Stimulated activated CD8-positive, alpha-beta memory T cell treated with anti-CD3 and anti-CD28 coated beads, Interleukin-4, amount 100 ng/mL, for 24 hours (primary cell): Measurements from ENCODE around the gene WDR75.
"Not testable (repeated sequence)": the region's sequence is repeated elsewhere in the genome, so short reads cannot be mapped to it uniquely, and the experiment has no call there.

Experiments used
- DNase-seq: peaks from one replicate; pipeline ENCODE4 v3.0.0-alpha.2; 2020; ENCODE audit warnings: low read depth

The WDR75 gene

DNA sequence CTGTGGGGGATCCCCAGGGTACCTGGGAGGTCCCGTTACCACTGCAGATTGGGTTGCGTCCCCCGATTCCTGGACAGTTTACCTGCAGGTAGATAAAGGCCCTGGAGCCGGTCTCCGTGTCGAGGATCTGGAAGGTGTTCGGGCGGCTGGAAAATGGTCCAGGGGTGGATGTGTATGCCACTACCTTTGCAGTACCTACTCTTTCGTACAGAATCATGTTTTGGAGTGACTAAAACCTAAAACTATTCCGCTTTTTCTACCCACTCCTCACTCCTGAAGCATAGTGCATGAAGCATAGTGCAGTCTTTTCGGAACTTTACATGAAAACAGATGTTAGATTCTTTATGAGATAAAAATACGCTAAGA lies 418 bp downstream of the WDR75 start:
- no peak for DNase-seq

- DNase-seq = no peak
Observed at GRCh38 chr2:189442468-189442867, 1.2 kb downstream of the WDR75 start.

GRCh38 chr2:189444322-189444721 lies 3.0 kb downstream of the WDR75 start:
- DNase-seq = no peak

DNA sequence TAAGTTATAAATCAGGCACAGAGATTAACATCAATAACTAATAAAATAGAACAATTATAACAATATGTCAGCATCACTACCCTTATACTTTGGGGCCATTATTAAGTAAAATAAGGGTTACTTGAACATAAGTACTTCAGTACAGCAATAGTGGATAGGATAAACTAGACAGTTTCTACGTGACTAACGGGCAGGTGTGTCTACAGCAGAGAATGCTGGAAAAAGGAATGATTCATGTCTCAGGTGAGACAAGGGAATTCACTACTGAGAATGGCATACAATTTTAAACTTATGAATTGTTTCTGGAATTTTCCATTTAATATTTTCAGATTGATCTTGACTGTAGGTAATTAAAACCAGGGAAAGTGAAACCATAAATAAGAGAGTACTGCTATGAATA lies 5.5 kb downstream of the WDR75 start:
- DNase-seq = no peak

GRCh38 chr2:189454009-189454408 lies 12.7 kb downstream of the WDR75 start:
- no peak for DNase-seq

GRCh38 chr2:189465076-189465475 lies 23.8 kb downstream of the WDR75 start:
- no peak for DNase-seq

GRCh38 chr2:189465478-189465877 lies 24.2 kb downstream of the WDR75 start:
- no peak for DNase-seq

DNA sequence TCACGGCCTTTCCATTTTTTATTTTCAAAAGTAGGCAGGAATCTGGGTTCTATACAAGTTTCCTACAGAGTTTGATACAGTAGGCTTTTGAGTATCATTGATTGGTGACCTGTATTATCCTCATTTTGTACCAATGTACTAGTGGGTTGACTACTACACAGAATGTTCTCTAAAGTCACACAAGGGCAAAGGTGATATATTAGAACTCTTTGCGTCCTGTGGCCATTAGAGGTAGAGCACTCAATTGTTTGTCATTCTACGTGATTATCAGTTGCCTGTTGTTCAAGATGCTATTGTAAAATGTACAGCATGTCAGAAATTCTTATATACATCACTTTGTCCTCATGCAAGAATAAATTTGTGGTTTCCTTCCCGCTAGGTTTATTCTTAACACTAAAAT lies 24.8 kb downstream of the WDR75 start:
- DNase-seq = no peak

- no peak for DNase-seq
Observed at GRCh38 chr2:189466656-189467055, 25.4 kb downstream of the WDR75 start.

GRCh38 chr2:189467160-189467559 lies 25.9 kb downstream of the WDR75 start:
- no peak for DNase-seq

DNA sequence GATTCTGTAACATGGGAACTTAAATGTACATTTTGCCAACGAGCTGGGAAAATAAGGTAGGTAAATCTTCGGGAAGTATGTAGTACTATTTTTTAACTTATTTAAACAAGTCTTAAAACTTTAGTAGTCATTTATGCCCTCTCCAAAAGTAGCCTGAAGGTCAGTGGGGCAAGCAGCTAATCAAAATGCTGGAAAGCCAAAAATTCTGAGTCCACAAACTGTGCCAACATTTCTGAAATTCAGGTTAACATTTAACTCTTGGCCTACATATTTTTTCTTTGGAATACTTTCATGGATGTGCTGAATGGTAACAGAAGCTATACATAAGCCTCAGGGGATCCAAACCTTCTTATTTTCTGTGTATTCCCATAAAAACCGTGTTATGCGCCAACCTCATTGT lies 26.3 kb downstream of the WDR75 start:
- no peak for DNase-seq

DNA sequence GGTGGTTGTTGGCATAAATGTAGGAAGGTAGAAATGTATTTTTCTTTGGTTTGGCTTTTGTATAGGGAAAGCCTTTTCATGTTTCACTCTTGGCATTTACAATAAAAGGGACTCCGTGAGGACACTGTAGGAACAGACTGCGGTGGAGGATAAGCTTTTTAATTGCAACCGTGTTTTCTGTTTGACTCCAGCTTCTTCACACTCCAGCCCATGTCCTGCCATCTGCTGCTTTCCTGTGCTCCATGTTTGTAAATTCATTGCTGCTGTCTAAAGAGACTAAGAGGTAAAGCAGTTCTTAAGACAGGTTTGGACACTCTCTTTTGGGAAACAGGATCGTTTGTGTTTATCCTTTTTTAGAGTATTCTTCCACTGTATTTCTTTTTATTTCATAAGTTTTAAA lies 33.3 kb downstream of the WDR75 start:
- no peak for DNase-seq

DNA sequence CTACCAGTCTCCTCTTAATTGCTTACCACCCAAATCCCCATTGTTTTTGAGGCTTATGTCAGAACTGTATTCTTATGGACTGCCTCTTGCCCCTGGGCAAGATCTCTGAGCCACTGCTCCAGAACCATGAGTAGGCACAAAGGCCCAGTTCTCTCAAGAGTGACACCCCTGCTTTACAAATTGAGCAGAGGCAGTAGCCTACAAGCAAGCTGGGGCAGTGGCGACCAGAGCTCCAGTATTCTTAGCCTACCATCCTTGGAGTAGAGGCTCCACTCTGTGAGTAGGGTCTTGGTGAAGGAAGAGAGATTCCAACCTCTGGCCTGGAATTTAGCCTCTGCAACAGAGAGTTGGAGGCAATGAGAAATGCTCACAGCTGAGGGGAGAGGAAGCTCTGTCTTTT lies 36.5 kb downstream of the WDR75 start:
- DNase-seq = no peak

- not testable (repeated sequence) for DNase-seq
Observed at GRCh38 chr2:189478289-189478688, 37.0 kb downstream of the WDR75 start.

DNA sequence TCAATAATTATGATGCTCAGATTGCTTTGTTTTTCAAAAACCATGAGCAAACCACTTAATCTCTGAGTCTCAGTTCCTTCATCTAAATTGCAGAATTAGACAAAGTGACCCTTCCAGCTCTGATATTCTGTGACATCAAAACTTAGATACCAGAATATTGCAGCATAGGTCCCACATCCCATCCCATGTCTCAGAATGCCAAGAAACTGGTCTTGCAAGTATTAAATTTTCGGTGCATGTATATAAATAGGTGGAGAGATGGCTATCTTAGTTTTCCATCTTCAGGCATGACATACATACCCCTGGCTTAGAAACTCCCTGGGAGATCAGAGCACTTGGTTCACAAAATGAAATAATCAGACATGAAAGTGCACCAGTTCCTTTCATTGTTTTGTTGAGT lies 39.8 kb downstream of the WDR75 start:
- DNase-seq = no peak

GRCh38 chr2:189483571-189483970 lies 42.3 kb downstream of the WDR75 start:
- DNase-seq = no peak

DNA sequence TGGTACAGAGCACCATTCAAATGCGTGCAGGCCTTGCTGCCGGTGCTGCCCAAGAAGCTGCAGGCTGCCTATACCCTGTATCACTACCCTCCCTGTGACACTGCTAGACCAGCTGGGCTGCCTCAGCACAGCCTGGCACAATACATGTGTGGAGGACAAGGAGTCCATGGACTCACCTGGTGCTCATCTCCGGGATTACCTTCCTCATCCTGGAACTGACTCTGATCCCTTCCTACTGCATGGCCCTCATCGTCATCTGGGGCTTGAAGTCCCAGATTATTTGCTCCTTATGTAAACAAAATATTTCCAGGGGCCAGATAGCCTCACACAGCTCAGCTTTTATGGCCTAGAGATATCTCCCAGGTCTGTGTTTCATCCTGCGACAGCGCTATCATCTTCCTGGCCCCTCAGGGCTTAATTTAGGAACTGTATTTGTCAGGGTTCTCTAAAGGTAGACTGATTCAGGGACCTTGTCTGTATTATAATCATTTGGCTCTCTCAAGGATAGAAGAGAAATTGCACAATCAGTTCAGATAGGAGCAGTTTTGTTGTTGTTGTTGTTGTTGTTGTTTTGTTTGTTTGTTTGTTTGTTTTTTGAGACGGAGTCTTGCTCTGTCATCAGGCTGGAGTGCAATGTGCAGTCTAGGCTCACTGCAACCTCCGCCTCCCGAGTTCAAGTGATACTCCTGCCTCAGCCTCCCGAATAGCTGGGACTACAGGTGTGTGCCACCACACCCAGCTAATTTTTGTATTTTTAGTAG lies 42.9 kb downstream of the WDR75 start:
- no peak for DNase-seq

DNA sequence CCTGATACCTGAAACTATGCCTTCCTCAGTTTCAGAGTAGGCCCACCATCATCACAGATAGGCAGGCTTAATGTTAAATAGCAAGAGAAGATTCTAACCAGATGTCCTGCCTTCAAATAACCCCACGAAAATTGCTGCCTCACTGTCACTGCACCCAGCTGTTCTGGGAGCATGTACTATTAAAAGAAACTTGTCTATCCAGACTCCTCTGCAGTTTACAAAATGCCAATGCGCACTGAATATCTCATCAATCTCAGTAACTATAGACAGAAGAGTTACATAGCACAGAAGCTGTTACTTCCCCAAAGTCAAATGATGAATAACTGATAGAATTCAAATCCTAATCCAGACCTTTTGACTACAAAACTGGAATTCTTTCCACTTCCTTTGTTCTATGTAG lies 43.9 kb downstream of the WDR75 start:
- DNase-seq = no peak

GRCh38 chr2:189486237-189486770 lies 45.0 kb downstream of the WDR75 start:
- no peak for DNase-seq

DNA sequence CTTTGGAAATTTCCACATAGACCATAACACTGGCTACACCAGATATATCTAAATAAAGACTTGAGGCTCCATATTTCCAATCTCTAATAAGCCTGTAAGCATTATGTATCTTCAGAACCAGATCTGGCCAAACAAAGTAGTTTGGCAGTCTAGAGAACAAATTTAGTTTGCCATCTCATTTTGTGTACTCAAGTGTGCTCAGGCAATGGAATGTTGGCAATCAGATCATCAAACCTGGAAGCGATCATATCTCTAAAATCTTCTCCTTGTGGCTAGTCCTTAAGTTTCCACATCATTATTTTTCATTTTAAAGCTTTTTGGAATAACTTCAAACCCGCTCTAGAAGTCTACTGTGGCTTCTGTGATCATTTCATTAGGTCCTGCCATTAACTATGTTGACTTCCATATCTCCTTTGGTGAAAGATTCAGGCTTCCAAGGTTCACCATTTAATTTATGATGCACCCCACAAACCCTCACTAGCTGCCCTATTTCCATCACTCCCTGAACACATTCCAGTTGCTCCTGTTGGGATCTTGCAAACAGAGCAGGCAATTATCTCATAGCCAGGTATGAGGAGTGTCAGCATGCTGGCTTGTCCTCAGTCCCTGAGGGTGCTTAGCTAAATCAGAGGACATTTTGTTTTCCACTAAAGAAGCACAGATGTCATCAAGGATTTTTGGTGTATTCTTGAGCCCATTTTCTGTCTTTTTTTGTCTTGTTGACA lies 46.2 kb downstream of the WDR75 start:
- DNase-seq = no peak

DNA sequence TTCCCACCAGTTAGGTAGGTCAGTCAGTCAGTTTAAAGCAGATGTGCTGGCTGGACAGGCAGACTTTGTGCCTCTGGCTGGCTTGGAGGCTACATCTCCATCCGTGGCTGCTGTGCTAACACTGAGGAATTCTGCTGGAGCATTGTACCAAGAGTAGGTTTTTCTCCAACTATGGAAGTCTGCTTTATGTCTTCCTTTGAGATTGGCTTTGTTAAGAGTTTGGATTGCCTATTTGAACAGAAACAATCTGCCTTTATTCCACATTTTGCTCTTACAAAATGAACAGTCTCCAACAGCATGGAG lies 46.7 kb downstream of the WDR75 start:
- no peak for DNase-seq

DNA sequence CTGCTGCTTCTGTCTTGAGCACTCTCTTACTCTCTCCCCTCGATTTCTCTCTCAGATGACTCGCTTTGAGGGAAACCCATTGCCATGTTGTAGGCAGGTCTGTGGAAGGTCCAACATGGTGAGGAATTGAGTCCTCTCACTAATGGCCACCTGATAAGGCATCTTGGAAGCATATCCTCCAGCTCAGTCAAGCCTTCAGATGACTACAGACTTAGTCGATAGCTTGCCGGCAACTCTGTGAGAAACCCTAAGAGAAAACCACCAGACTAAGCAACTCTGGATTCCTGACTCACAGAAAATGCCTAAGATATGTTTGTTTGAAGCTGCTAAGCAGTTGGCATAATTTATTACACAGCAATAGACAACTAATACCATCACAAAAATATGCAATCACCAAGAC lies 51.2 kb downstream of the WDR75 start:
- no peak for DNase-seq

DNA sequence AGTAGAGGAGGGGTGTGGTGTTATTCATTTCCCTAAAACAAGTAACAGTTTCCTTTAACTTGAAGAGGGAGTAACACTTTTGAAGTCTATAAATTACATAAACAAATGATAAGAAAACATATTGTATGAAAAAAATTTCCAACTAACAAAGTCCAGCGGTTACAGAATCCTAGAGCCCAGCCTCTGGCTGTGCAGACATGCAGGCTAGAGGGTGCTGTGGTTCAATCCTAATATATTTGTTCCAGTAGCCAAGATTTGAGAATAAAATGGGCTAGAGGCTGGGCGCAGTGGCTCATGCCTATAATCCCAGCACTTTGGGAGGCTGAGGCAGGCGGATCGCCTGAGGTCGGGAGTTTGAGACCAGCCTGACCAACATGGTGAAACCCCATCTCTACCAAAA lies 56.9 kb downstream of the WDR75 start:
- DNase-seq = no peak

GRCh38 chr2:189499137-189499536 lies 57.9 kb downstream of the WDR75 start:
- DNase-seq = no peak
